Transverse colon (tissue), 4 donors: ENCODE measurements around the gene SLC35F3. TPM values are rescaled to one million over a fixed set of nuclear protein-coding genes. Genes with fewer than 3 reads are reported as not detected.

Experiments used
- DNase-seq: peaks from one replicate; pipeline ENCODE4 v3.0.0-alpha.2; 2019
- H3K27ac ChIP-seq, 4 donors: fragments of 200-600 bp; sonication (generic); 2 replicates each; pipeline ENCODE4 v1.5.1; 2016 to 2018; ENCODE audit warnings: inconsistent platforms in 4 of 4
- H3K27me3 ChIP-seq: fragments of 200-600 bp; sonication (generic); 2 replicates; pipeline ENCODE4 v1.5.1; 2017; ENCODE audit warnings: inconsistent platforms
- H3K36me3 ChIP-seq, 4 donors: fragments of 200-600 bp; sonication (generic); 2 replicates each; pipeline ENCODE4 v1.5.1; 2017 to 2019; ENCODE audit warnings: inconsistent platforms in 4 of 4
- H3K4me1 ChIP-seq, 4 donors: fragments of 200-600 bp; sonication (generic); 2 replicates each; pipeline ENCODE4 v1.5.1; 2017 to 2020; ENCODE audit warnings: inconsistent platforms in 4 of 4
- H3K4me3 ChIP-seq, 4 donors: fragments of 200-600 bp; sonication (generic); 1 replicate in 1 of 4; 2 replicates in 3 of 4; pipeline versions ENCODE4 v1.5.1 to v1.6.1; 2017 to 2019; ENCODE audit warnings: inconsistent platforms in 4 of 4
- H3K9me3 ChIP-seq, 2 donors: fragments of 200-600 bp; sonication (generic); 2 replicates each; pipeline ENCODE4 v1.5.1; 2017 to 2019; ENCODE audit warnings: inconsistent platforms in 2 of 2
- EP300 ChIP-seq: sonication (generic); formaldehyde crosslinking; IDR thresholded peaks from one replicate; pipeline ENCODE4 v1.6.1; 2017; ENCODE audit warnings: antibody characterized with exemption, low read depth
- POLR2A ChIP-seq: fragments of 450-650 bp; IDR thresholded peaks from one replicate; pipeline ENCODE4 v1.6.1; 2016; ENCODE audit warnings: antibody characterized with exemption, mild to moderate bottlenecking, moderate library complexity
- POLR2AphosphoS5 ChIP-seq, 3 donors: sonication (generic); formaldehyde crosslinking; IDR thresholded peaks; one replicate each; pipeline ENCODE4 v1.6.1; 2016; ENCODE audit warnings: antibody characterized with exemption in 3 of 3
- WGBS, 2 donors: methylation state at CpG; one replicate each; pipeline ENCODE4 v1.1.5; 2018; ENCODE audit warnings: low coverage in 1 of 2; 5-methylcytosine and 5-hydroxymethylcytosine counted together
- in situ Hi-C, 4 donors: fragments of 200-750 bp; cut with MboI; loops; one replicate each; pipeline versions ENCODE4 v1.15.0 to v1.15.1; 2017; ENCODE audit warnings: low sequenced_read_pairs in 3 of 4, low pct_ligation_motif_present in 1 of 4, low pct_unique_long_range_greater_than_20kb in 1 of 4
- intact Hi-C: fragments of 100-400 bp; cut with DNase I; formaldehyde crosslinking; loops from one replicate; pipeline ENCODE4 v1.15.1; 2023; ENCODE audit warnings: low total_unique reads
- total RNA-seq, 4 donors: library from RNA; depleted of rRNA; stranded (reverse); fragments of >200 nt; gene quantifications; one replicate each; pipeline ENCODE4 v1.1.0, GENCODE V29; 2016
- TF ChIP-seq, protein P1 (sequence below), 5 experiments: fragments of 200-600 bp in 3 of 5; fragments of 450-650 bp in 2 of 5; sonication (generic) in 3 of 5; IDR thresholded peaks; 1 replicate in 2 of 5; 2 replicates in 3 of 5; pipeline ENCODE4 v1.5.1; 2016 to 2017; ENCODE audit warnings: antibody characterized with exemption in 5 of 5, inconsistent platforms in 3 of 5, mild to moderate bottlenecking in 2 of 5, moderate library complexity in 1 of 5

Gene SLC35F3
- total RNA-seq, 4 donors from 2014 or later: not detected

DNA sequence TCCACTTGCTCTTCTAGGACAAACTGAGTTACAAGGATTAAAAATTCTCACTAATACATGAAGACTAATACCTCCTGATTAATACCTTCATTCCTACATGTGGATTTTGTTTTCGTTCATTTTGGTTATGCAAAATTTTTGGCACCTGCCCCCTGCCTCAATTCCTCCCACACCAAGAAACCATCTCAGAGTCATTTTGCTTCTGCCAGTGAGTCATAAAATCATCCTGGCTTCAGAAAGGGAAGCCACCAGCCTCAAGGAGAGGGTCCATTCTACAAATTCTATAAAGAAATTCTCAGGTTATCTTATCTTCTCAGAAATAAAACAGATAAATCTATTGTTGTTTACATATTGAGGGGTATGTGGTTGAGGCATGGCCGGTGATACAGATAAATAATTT is 365.6 kb downstream of the SLC35F3 start:
- Histone ChIP-seq H3K4me1 (no peaks in the 10 kb centered on the region), H3K36me3 (no peaks in the 10 kb centered on the region), H3K4me3 (no peak overlapping the region), H3K27ac (no peak overlapping the region), H3K9me3 (no peaks in the 10 kb centered on the region), H3K27me3 (no peaks in the 10 kb centered on the region)
- TF ChIP-seq, protein P1, sequence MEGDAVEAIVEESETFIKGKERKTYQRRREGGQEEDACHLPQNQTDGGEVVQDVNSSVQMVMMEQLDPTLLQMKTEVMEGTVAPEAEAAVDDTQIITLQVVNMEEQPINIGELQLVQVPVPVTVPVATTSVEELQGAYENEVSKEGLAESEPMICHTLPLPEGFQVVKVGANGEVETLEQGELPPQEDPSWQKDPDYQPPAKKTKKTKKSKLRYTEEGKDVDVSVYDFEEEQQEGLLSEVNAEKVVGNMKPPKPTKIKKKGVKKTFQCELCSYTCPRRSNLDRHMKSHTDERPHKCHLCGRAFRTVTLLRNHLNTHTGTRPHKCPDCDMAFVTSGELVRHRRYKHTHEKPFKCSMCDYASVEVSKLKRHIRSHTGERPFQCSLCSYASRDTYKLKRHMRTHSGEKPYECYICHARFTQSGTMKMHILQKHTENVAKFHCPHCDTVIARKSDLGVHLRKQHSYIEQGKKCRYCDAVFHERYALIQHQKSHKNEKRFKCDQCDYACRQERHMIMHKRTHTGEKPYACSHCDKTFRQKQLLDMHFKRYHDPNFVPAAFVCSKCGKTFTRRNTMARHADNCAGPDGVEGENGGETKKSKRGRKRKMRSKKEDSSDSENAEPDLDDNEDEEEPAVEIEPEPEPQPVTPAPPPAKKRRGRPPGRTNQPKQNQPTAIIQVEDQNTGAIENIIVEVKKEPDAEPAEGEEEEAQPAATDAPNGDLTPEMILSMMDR (IDR thresholded peaks at IDR 0.05): no peak
- no peak for TF ChIP-seq POLR2A
- TF ChIP-seq POLR2AphosphoS5 (IDR thresholded peaks at IDR 0.05): no peak
- DNase-seq: no peak
- in situ Hi-C loops: no loop called here
- 63 to 75% methylated on average over 2 of the region's 2 CpGs for WGBS, 2 donors
- intact Hi-C loops: no loop called here

DNA sequence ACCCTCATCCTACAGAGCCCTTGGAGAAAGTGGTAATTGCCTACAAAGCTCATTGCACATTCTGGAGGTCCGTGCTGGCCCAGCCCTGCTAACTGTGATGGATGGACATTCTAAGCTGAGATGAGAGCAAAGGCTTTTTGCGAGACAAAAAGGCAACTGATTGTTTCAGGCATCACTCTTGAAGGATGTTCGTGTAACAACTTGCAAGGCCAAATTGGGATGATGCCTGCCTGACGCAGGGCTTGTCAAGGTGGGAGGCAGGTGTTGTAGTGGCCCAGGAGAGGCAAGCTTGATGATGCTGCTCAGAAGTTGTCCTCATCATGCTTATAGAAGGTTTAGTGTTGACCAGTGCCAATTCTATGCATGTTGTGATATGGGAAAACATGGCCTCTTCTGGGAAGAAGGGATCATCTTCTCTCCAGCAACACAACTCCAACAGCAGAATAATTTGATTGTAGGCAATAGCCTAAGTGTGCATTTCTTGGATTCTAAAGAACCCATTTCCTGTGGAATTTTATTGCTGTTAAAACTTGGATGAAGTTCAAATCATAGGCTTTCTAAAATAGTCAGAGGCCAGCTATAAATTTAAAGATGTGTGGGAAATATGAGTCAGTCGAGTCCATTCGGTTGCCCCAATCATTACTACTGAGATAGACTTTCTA is 366.2 kb downstream of the SLC35F3 start:
- no peaks in the 10 kb centered on the region for H3K36me3 ChIP-seq
- H3K27me3 ChIP-seq: no peaks in the 10 kb centered on the region
- intact Hi-C loops (no loop called here), in situ Hi-C loops (no loop called here)
- H3K4me1 ChIP-seq: no peaks in the 10 kb centered on the region
- DNase-seq: no peak
- H3K4me3 ChIP-seq: no peak overlapping the region
- no peak overlapping the region for H3K27ac ChIP-seq
- TF ChIP-seq EP300 (no peak), POLR2AphosphoS5 (IDR thresholded peaks at IDR 0.05) (no peak), POLR2A (no peak)
- TF ChIP-seq, protein P1 (IDR thresholded peaks at IDR 0.05): no peak
- WGBS, 2 donors: 7 to 66% methylated on average over 2 to 6 of the region's 6 CpGs
- no peaks in the 10 kb centered on the region for H3K9me3 ChIP-seq

DNA sequence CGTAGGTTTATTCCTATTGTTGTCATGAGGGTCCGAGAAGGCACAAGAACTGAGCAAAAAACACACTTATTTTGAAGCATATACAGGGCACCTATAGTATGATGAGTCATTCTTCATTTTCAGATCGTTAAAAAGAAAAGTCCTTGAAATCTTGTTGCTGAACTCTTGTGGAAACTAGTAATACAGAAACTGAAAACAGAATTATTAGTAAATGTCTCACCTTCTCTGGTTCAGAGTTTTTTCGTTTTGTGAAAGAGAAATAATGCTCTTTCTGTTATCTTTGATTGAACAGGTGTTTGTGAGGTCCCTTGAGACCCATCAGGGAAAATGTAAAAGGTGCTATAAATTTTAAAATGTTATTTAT is 366.7 kb downstream of the SLC35F3 start:
- H3K36me3 ChIP-seq: no peaks in the 10 kb centered on the region
- no peak overlapping the region for H3K4me3 ChIP-seq
- no peak overlapping the region for H3K27ac ChIP-seq
- DNase-seq: no peak
- H3K27me3 ChIP-seq: no peaks in the 10 kb centered on the region
- in situ Hi-C loops (no loop called here), intact Hi-C loops (no loop called here)
- no peaks in the 10 kb centered on the region for H3K9me3 ChIP-seq
- WGBS, 2 donors: 45 to 48% methylated on average over 4 of the region's 4 CpGs
- TF ChIP-seq, protein P1 (IDR thresholded peaks at IDR 0.05): no peak
- no peak for TF ChIP-seq POLR2AphosphoS5 (IDR thresholded peaks at IDR 0.05)
- no peak for TF ChIP-seq EP300
- no peak for TF ChIP-seq POLR2A
- H3K4me1 ChIP-seq: no peaks in the 10 kb centered on the region

DNA sequence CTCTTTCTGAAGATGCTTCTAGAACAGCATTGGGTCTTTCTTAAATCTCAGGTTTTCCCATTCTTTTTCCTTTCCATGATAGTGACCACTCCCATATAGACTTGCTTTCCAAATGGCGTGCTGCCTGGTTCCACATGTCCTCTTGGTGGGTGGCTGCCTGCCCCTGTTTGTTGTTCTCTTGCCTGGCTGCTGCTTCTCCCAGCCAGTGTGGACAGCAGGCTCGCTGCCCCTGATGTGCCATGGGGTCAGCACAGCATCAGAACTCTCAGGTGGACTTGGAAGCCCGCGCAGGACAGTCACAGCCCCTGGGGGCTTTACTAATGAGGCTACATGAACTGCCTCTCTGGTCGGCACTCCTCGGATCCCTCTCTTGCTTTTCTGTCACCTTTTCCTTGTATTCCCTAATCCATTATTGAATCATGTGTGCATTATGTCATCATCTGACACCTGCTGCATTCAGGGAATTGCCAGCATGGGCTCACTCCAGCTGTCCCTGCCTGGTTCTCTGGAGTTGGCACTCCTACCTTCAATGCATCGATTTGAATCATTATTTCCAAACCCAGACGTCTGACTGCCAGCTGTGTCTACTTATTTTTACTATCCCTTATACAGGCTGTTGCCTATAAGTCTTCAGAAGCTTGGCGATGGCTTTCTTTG is 368.3 kb downstream of the SLC35F3 start:
- WGBS, 2 donors: 66 to 100% methylated on average over 1 to 9 of the region's 9 CpGs
- intact Hi-C loops (no loop called here), in situ Hi-C loops (no loop called here)
- H3K27me3 ChIP-seq: no peaks in the 10 kb centered on the region
- no peak for DNase-seq
- H3K9me3 ChIP-seq: no peaks in the 10 kb centered on the region
- no peaks in the 10 kb centered on the region for H3K4me1 ChIP-seq
- no peak for TF ChIP-seq POLR2A
- TF ChIP-seq, protein P1 (IDR thresholded peaks at IDR 0.05): no peak
- no peak for TF ChIP-seq EP300
- no peak for TF ChIP-seq POLR2AphosphoS5 (IDR thresholded peaks at IDR 0.05)
- H3K36me3 ChIP-seq: no peaks in the 10 kb centered on the region
- no peak overlapping the region for H3K4me3 ChIP-seq
- H3K27ac ChIP-seq: no peak overlapping the region
